GM12878 (cell line): ENCODE data around the gene GIPC3. TPM values are rescaled to one million over a fixed set of nuclear protein-coding genes. Genes with fewer than 3 reads are reported as not detected.

ENCODE experiments used
- ATAC-seq: fragments of 200-7000 bp; cut with Tn5 transposase; 3 replicates; pipeline ENCODE4 v1.9.1; 2020; ENCODE audit warnings: mild to moderate bottlenecking, moderate library complexity
- BruUV-seq: library from RNA; stranded (reverse); fragments of 400-500 nt; replicated peaks from 2 replicates; lab custom pipeline; 2021; lab: Mats Ljungman, UMichigan
- CTCF ChIA-PET: fragments of 300-600 bp; sonication (Branson Sonifier 250); formaldehyde crosslinking; extraction: SDS; loops from one replicate; lab custom pipeline; 2021; ENCODE audit warnings: inconsistent platforms; lab: Yijun Ruan, JAX
- POLR2A ChIA-PET: fragments of 350-600 bp; formaldehyde crosslinking; extraction: SDS; loops from one replicate; lab custom pipeline; 2021; ENCODE audit warnings: inconsistent platforms; lab: Charles Lee
- RAD21 ChIA-PET: fragments of 300-600 bp; sonication (Branson Sonifier 250); formaldehyde crosslinking; loops from one replicate; lab custom pipeline; 2023; ENCODE audit warnings: antibody characterized with exemption; ENCODE audit not compliant: unreplicated experiment; lab: Charles Lee
- SMC1A ChIA-PET: fragments of 300-600 bp; sonication (Branson Sonifier 250); formaldehyde crosslinking; loops from one replicate; lab custom pipeline; 2023; ENCODE audit not compliant: unreplicated experiment, uncharacterized antibody; lab: Charles Lee
- DNase-seq: peaks from one replicate; pipeline ENCODE4 v3.0.0-alpha.2; 2011; ENCODE audit warnings: low read depth, low spot score
- FAIRE-seq: peaks from 3 replicates; lab custom pipeline; 2011; peaks lifted over from hg19 to GRCh38; lab: Jason Lieb, UNC
- H2AFZ ChIP-seq: 2 replicates; pipeline ENCODE4 v1.6.0; 2011; ENCODE audit warnings: low read depth, low read length, control low read depth; ENCODE audit not compliant: control insufficient read depth
- H3K27ac ChIP-seq: 2 replicates; pipeline ENCODE4 v1.5.1; 2011; ENCODE audit warnings: control low read depth; ENCODE audit not compliant: control insufficient read depth, insufficient read depth
- H3K27me3 ChIP-seq, 2 experiments: replicated peaks in 1 of 2; 2 replicates each; pipeline versions ENCODE4 v1.6.0 to v1.6.1; 2011; ENCODE audit warnings: low read length in 1 of 2; ENCODE audit not compliant: control insufficient read depth in 2 of 2, insufficient read depth in 2 of 2
- H3K36me3 ChIP-seq, 2 experiments: 2 replicates each; pipeline ENCODE4 v1.5.1; 2011; ENCODE audit warnings: low read length in 1 of 2; ENCODE audit not compliant: control insufficient read depth in 2 of 2, insufficient read depth in 2 of 2
- H3K4me1 ChIP-seq: 2 replicates; pipeline ENCODE4 v1.6.1; 2011; ENCODE audit warnings: mild to moderate bottlenecking, low read length, moderate library complexity, mixed read lengths; ENCODE audit not compliant: control insufficient read depth, insufficient read depth
- H3K4me2 ChIP-seq: 2 replicates; pipeline ENCODE4 v1.6.0; 2011; ENCODE audit warnings: control low read depth; ENCODE audit not compliant: control insufficient read depth, insufficient read depth
- H3K4me3 ChIP-seq: fragments of 200-600 bp; sonication (generic); 2 replicates; pipeline ENCODE4 v1.5.1; 2016
- H3K79me2 ChIP-seq: 2 replicates; pipeline ENCODE4 v1.6.0; 2011; ENCODE audit warnings: low read length; ENCODE audit not compliant: control insufficient read depth, insufficient read depth
- H3K9ac ChIP-seq: 2 replicates; pipeline ENCODE4 v1.8.0; 2011; ENCODE audit warnings: low read length, control low read depth, mixed read lengths; ENCODE audit not compliant: control insufficient read depth, insufficient read depth
- H3K9me3 ChIP-seq: replicated peaks from 3 replicates; pipeline ENCODE4 v1.5.1; 2011; ENCODE audit warnings: mild to moderate bottlenecking, low read length; ENCODE audit not compliant: control insufficient read depth, insufficient read depth
- H4K20me1 ChIP-seq: 2 replicates; pipeline ENCODE4 v1.6.0; 2011; ENCODE audit not compliant: control insufficient read depth, insufficient read depth
- ATF2 ChIP-seq: IDR thresholded peaks from 2 replicates; pipeline ENCODE4 v1.6.1; 2012; ENCODE audit warnings: low read length, inconsistent platforms
- CHD1 ChIP-seq: IDR thresholded peaks from 2 replicates; pipeline ENCODE4 v1.6.1; 2012; ENCODE audit warnings: low read depth, low read length, improper control_type of control experiment
- ZZZ3 ChIP-seq: IDR thresholded peaks from 2 replicates; pipeline ENCODE4 v1.6.1; 2011; ENCODE audit warnings: low read depth; ENCODE audit not compliant: control insufficient read depth, insufficient read length
- WGBS: methylation state at CpG from one replicate; pipeline ENCODE4 v1.1.6; 2016; ENCODE audit warnings: low lambda C conversion rate; ENCODE audit not compliant: insufficient replicate concordance, insufficient coverage; ENCODE audit errors: missing lambda C conversion rate; 5-methylcytosine and 5-hydroxymethylcytosine counted together
- in situ Hi-C: fragments of 300-500 bp; cut with MboI; formaldehyde crosslinking; loops from 9 replicates; pipeline ENCODE4 v1.14.3; 2018; ENCODE audit warnings: mixed read lengths
- intact Hi-C: fragments of 100-400 bp; cut with micrococcal nuclease; formaldehyde crosslinking; loops from one replicate; pipeline ENCODE4 v1.14.2; 2022; ENCODE audit not compliant: unreplicated experiment
- polyA plus RNA-seq, 11 experiments: library from polyadenylated mRNA; depleted of rRNA in 4 of 11; unstranded in 6 of 11; stranded (reverse) in 5 of 11; fragments of >200 nt; fragmentation: Nextera tagmentation in 4 of 11; fragmentation: Illumina TruSeq in 1 of 11; extraction: Ambion mirVana in 4 of 11; extraction: Trizol in 1 of 11; gene quantifications; 1 replicate in 1 of 11; 2 replicates in 10 of 11; pipeline versions ENCODE4 v1.2.1 to v1.2.3, GENCODE V29; 2011 to 2016; ENCODE audit warnings: inconsistent platforms in 2 of 11, missing spikeins in 2 of 11, low read depth in 1 of 11
- total RNA-seq, 4 experiments: library from RNA; depleted of rRNA in 3 of 4; stranded (reverse); fragments of >200 nt in 3 of 4; fragmentation: Illumina TruSeq in 1 of 4; extraction: Trizol in 1 of 4; gene quantifications; 2 replicates each; pipeline versions ENCODE4 v1.2.1 to v1.2.3, GENCODE V29; 2013 to 2021

Gene GIPC3
- total and polyA plus RNA-seq, 10 of the 15 experiments (the other 5 are each of a cell fraction or from before 2014, with no cell fraction given): not detected

GRCh38 chr19:3607303-3608078 is 22.2 kb downstream of the GIPC3 start:
- no peak for DNase-seq
- CTCF ChIA-PET: interaction anchor here (0.8 to 2.4 kb wide), 3 partner anchors 22 to 303 kb away, joined by 3 to 8 read pairs (median 3); partner anchors contain the start of gene GIPC3
- RAD21 ChIA-PET: no interaction called here
- POLR2A ChIA-PET: no interaction called here
- H3K4me1 ChIP-seq: peaks cover 12% of the 10 kb centered on the region
- TF ChIP-seq ZZZ3 (no peak), ATF2 (no peak), CHD1 (no peak)
- H3K9me3 ChIP-seq: no peaks in the 10 kb centered on the region
- no peak overlapping the region for H3K27ac ChIP-seq
- intact Hi-C loops (loop anchor here (5.0 kb wide), 1 partner anchor 35 kb away; the partner anchor contains the start of gene HMG20B), in situ Hi-C loops (no loop called here)
- no peak overlapping the region for H3K4me2 ChIP-seq
- H3K36me3 ChIP-seq: peaks cover 0 to 8% of the 10 kb centered on the region in 2 experiments; a peak in 3 of 4 replicates
- H3K79me2 ChIP-seq: no peaks in the 10 kb centered on the region
- H3K4me3 ChIP-seq: no peak overlapping the region
- H3K27me3 ChIP-seq: no peaks in the 10 kb centered on the region
- H3K9ac ChIP-seq: no peak overlapping the region
- no peak for FAIRE-seq
- H2AFZ ChIP-seq: no peak overlapping the region
- no TSS peak for BruUV-seq
- WGBS: 29% methylated on average over 21 of the region's 22 CpGs
- SMC1A ChIA-PET: interaction anchor here (1.2 kb wide), 1 partner anchor 16 kb away, joined by 3 read pairs; no protein-coding TSS in a partner anchor
- ATAC-seq: no peak
- H4K20me1 ChIP-seq: no peaks in the 10 kb centered on the region
